ENCODE data around the gene FRMD4A.

GRCh38 chr10:13939391-13939790 is 391.3 kb downstream of the FRMD4A start:
- TF ChIP-seq CTCF (IDR thresholded peaks at IDR 0.05) (no peak), ZFX (IDR thresholded peaks at IDR 0.05; ENCODE audit: borderline replicate concordance) (no peak)
